HFFc6 (cell line): ENCODE data around the gene TUBA4A. TPM values are rescaled to one million over a fixed set of nuclear protein-coding genes. Genes with fewer than 3 reads are reported as not detected.

ENCODE experiments used
- DNase-seq: peaks from one replicate; pipeline ENCODE4 v3.0.0-alpha.2; 2018
- H3K27ac Mint-ChIP-seq: 2 replicates; pipeline ENCODE4 v1.8.0; 2020; ENCODE audit warnings: mild to moderate bottlenecking, mixed read lengths
- H3K27me3 Mint-ChIP-seq: 2 replicates; pipeline ENCODE4 v1.8.0; 2021; ENCODE audit warnings: mild to moderate bottlenecking, moderate library complexity, mixed read lengths; ENCODE audit not compliant: insufficient read depth
- H3K36me3 Mint-ChIP-seq: 2 replicates; pipeline ENCODE4 v1.8.0; 2021; ENCODE audit warnings: low read depth, mixed read lengths
- H3K4me1 Mint-ChIP-seq: 2 replicates; pipeline ENCODE4 v1.8.0; 2020; ENCODE audit warnings: low read depth, mixed read lengths
- H3K4me3 Mint-ChIP-seq: 2 replicates; pipeline ENCODE4 v1.8.0; 2020; ENCODE audit warnings: mild to moderate bottlenecking, moderate library complexity, mixed read lengths
- H3K9me3 Mint-ChIP-seq: 2 replicates; pipeline ENCODE4 v1.8.0; 2020; ENCODE audit warnings: mild to moderate bottlenecking, mixed read lengths
- total RNA-seq, 6 experiments: library from RNA; stranded (reverse); fragmentation: NEBNext Ultra II Directional; extraction: Animal tissue kit (Norgen Biotek cat#: 25700); gene quantifications; 2 replicates in 1 of 6; 3 replicates in 5 of 6; pipeline ENCODE4 v1.2.3, GENCODE V29; 2021
- TF ChIP-seq, protein P1 (sequence below): fragments of 200-600 bp; sonication (generic); IDR thresholded peaks from 2 replicates; pipeline ENCODE4 v1.5.0; 2021; ENCODE audit warnings: antibody characterized with exemption, mild to moderate bottlenecking

The TUBA4A gene
- total RNA-seq, 6 experiments from 2014 or later: 40.4 to 66.3 (median 48.2) TPM

DNA sequence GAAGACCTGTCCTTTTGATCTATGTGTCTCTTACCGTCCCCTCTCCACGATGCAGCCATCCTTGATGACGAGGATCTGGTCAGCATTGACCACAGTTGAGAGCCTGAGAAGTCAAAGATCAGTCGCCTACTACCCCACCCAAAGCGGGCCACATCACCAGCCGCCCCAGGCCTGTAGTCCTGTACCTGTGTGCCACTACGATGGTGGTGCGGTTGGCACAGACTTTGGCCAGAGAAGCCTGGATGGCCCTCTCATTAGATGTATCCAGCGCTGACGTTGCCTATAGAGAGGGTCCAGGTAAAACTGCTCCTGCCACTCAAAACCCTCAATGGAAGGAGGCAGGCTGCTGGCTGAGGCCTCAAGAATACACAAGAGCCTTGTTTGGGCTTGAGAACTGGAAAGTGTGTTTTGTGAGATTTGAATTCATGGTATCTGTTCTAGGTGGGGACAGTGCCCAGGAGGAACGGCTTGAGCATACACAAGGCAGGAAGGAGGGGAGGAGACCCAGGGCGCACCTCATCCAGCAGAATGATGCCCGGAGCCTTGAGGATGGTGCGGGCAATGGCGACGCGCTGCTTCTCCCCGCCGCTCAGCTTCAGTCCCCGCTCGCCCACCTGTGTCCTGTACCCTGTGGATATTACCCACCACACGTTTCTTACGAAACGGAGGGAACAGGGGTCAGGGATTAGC, 43.4 kb downstream of the TUBA4A start:
- no peak for DNase-seq
- TF ChIP-seq, protein P1, sequence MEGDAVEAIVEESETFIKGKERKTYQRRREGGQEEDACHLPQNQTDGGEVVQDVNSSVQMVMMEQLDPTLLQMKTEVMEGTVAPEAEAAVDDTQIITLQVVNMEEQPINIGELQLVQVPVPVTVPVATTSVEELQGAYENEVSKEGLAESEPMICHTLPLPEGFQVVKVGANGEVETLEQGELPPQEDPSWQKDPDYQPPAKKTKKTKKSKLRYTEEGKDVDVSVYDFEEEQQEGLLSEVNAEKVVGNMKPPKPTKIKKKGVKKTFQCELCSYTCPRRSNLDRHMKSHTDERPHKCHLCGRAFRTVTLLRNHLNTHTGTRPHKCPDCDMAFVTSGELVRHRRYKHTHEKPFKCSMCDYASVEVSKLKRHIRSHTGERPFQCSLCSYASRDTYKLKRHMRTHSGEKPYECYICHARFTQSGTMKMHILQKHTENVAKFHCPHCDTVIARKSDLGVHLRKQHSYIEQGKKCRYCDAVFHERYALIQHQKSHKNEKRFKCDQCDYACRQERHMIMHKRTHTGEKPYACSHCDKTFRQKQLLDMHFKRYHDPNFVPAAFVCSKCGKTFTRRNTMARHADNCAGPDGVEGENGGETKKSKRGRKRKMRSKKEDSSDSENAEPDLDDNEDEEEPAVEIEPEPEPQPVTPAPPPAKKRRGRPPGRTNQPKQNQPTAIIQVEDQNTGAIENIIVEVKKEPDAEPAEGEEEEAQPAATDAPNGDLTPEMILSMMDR: no peak
- Mint-ChIP-seq H3K27ac (no peak overlapping the region), H3K9me3 (no peaks in the 10 kb centered on the region), H3K4me1 (peaks cover 27% of the 10 kb centered on the region), H3K4me3 (no peak overlapping the region), H3K36me3 (peaks cover 28% of the 10 kb centered on the region), H3K27me3 (peaks cover 6% of the 10 kb centered on the region)

DNA sequence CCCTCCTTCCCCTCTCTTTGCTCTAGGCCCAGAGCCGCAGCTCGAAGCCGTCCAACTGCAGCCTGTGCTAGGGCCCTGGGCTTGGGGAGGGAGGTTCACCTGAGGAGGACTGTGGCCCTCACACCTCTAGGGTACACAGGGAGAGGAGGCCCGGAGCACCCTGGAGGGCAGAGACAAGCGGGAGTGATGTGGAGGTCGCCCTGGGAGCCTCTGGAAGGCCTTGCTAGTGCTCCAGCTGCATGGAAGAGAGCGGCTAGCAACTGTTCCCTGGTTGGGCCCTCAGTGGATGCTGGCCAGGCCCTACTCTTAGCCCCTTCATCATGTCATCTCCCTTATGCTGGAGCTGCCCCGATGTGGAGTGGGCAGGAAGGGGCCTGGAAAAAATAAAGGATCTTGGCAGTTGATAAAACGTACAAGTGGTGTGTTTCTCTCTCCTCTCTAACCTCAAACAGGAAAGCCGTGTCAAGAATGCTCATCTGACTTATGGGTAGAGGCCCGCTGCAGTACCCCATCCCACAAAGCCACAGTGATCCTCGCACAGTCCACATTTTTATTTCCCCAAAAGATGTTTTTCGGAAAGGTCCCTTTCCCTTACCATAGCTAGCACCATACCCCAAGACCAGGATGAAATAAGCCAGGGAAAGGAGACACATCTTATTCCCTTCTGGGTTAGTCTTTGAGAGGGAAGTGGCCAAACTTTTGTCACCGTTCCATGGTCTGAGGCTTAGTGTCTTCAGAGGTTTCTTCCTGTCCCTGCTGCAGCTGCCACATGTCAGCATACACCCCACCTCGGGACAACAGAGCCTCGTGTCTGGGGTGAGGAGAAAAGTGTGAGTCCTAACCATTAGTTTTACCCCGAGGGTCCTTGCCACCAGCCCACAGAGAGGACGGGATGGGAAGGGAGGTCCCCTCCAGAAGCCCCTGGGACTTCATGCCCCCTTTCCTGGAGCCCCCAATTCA, 44.2 kb downstream of the TUBA4A start:
- Mint-ChIP-seq H3K4me3 (no peak overlapping the region), H3K9me3 (0 out of 2 replicates have a peak, but pooled peaks cover 2% of the 10 kb centered on the region), H3K4me1 (peaks cover 27% of the 10 kb centered on the region), H3K27ac (peak overlapping the region; percentile 61), H3K36me3 (peaks cover 28% of the 10 kb centered on the region), H3K27me3 (peaks cover 6% of the 10 kb centered on the region)
- TF ChIP-seq, protein P1: no peak
- no peak for DNase-seq

DNA sequence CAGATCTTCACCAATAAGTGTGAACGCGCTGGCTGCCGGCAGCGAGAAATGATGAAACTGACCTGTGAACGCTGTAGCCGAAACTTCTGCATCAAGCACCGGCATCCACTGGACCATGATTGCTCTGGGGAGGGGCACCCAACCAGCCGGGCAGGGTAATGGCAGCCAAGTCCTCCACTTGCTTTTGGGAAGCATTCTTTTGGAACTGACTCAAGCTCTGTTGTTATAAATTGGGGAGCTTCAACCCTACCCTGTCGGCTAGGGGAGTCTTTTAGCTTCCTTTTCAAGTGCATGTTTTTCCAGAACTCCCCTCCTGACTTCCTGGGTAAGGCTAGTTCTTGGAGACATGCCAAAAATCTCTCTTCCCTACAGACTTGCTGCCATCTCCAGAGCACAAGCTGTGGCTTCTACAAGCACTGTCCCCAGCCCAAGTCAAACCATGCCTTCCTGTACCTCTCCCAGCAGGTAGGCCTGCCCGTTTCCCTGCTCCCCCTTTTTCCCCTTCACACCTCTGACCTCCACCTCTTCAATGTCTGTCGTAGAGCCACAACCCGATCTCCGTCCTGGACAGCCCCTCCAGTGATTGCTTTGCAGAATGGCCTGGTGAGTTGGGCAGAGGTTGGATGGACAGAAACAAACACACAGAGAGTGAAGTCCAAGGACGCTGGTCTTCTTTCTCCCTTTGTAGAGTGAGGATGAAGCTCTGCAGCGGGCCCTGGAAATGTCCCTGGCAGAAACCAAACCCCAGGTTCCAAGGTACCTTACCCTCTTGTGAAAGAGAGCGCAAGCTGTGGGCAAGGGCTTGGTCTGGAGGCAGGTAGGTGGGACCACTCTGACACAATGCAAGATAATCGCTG, 45.6 kb downstream of the TUBA4A start:
- Mint-ChIP-seq H3K27ac (peak overlapping the region; percentile 47), H3K36me3 (peaks cover 22% of the 10 kb centered on the region; the same call in 1 of the 2 replicates)
- peak; percentile 49 for DNase-seq

DNA sequence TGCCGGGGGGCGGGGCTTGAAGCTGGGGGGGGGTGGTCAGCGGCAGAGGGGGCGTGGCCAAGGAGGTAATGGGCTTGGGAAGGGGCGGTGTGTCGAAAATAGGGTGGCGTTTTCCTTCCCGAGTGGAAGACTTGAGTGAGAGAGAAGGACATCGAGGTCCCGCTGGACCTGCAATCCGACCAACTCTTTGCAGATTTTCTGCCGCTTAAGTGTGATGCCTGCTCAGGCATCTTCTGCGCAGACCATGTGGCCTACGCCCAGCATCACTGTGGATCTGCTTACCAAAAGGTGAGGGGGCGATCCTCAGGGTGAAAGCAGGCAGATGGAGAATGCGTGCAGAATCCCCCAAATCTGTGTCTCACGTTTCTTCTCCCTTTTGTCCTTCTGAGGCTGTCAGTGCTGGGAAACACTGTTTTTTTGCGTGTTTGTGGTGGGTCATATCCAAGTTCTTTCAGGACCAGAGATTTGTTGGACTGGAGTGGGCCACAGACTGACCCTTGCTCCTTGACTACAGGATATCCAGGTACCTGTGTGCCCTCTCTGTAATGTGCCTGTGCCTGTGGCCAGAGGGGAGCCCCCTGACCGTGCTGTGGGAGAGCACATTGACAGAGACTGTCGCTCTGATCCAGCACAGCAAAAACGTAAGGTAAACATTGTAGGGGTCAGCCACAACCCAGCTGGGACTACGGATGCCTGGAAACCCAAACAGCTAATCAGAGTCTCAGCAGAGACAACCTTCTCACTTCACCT, 46.4 kb downstream of the TUBA4A start:
- Mint-ChIP-seq H3K27ac (peak overlapping the region; percentile 47), H3K27me3 (peaks cover 6% of the 10 kb centered on the region), H3K9me3 (0 out of 2 replicates have a peak, but pooled peaks cover 3% of the 10 kb centered on the region), H3K4me1 (peaks cover 27% of the 10 kb centered on the region), H3K4me3 (peak overlapping the region; percentile 94), H3K36me3 (peaks cover 21% of the 10 kb centered on the region; the same call in 1 of the 2 replicates)
- TF ChIP-seq, protein P1: no peak
- no peak for DNase-seq

More for the DNA sequence above, 45.6 kb downstream of the TUBA4A start:
- H3K27me3 Mint-ChIP-seq: peaks cover 6% of the 10 kb centered on the region
- 0 out of 2 replicates have a peak, but pooled peaks cover 3% of the 10 kb centered on the region for H3K9me3 Mint-ChIP-seq
- H3K4me1 Mint-ChIP-seq: peaks cover 27% of the 10 kb centered on the region
- TF ChIP-seq, protein P1: no peak
- peak overlapping the region; percentile 94 for H3K4me3 Mint-ChIP-seq
